OCI-LY1 (cell line): ENCODE measurements around the gene BHLHA15.

Experiments used
- EZH2 ChIP-seq: fragments of 200-600 bp; sonication (generic), shearing (Covaris generic); IDR thresholded peaks from 2 replicates; pipeline ENCODE4 v1.8.0; 2017; ENCODE audit warnings: borderline replicate concordance, mixed run types, mild to moderate bottlenecking, antibody characterized with exemption, low read length, moderate library complexity, mixed read lengths
- TF ChIP-seq, protein P1 (sequence below): fragments of 200-600 bp; sonication (generic), shearing (Covaris generic); IDR thresholded peaks from 2 replicates; pipeline ENCODE4 v1.5.1; 2017; ENCODE audit warnings: mild to moderate bottlenecking, antibody characterized with exemption, low read length, moderate library complexity, mixed read lengths

DNA sequence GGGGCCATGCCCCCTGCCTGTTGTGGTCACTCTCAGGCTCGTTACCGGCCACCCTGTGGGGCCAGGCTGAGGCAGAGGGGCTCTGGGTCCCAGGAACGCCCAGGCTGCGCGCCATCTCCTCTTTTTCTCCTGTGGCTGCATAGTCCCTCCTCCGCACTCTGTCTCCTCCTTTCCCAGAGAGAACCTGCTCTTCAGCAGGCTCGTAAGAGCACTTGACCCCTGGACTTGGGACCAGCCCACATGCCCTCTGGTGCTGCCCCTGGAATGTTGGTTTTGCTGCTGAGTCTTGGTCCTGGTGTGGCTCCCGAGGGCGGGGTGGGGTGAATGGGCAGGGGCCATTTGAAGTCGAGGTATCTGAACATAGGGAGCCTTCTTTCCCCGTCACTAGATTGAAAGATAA lies 6.6 kb upstream of the BHLHA15 start:
- TF ChIP-seq, protein P1, sequence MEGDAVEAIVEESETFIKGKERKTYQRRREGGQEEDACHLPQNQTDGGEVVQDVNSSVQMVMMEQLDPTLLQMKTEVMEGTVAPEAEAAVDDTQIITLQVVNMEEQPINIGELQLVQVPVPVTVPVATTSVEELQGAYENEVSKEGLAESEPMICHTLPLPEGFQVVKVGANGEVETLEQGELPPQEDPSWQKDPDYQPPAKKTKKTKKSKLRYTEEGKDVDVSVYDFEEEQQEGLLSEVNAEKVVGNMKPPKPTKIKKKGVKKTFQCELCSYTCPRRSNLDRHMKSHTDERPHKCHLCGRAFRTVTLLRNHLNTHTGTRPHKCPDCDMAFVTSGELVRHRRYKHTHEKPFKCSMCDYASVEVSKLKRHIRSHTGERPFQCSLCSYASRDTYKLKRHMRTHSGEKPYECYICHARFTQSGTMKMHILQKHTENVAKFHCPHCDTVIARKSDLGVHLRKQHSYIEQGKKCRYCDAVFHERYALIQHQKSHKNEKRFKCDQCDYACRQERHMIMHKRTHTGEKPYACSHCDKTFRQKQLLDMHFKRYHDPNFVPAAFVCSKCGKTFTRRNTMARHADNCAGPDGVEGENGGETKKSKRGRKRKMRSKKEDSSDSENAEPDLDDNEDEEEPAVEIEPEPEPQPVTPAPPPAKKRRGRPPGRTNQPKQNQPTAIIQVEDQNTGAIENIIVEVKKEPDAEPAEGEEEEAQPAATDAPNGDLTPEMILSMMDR = no peak
- no peak for TF ChIP-seq EZH2
